Measurements from ENCODE around the gene CACNA2D3. TPM values are rescaled to one million over a fixed set of nuclear protein-coding genes. Genes with fewer than 3 reads are reported as not detected.

The CACNA2D3 gene
- total RNA-seq, 1 donor from 2014 or later, result 0.29 TPM

DNA sequence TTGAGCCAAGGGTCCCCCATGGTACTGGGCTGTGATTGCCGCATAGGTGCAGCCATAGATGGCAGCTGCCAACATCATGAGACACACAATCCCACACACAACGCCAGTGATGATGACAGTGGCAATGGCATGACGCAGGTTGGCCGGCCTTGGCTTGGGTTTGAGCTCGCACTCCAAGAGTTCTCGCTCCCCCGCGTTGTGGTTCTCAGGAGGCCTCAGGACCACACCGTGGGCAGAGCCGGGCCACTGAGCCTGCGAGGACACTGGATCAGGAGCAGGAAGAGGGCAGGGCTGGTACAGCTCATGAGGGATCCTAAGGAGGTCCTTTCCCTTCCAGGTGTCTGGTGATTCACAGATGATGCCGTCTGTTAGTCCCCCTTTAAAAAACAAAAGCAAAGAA, 796.2 kb downstream of the CACNA2D3 start:
- no peaks in the 10 kb centered on the region for H3K9me3 Mint-ChIP-seq (ENCODE audit: low read depth)
- no peak overlapping the region for H3K27ac Mint-ChIP-seq
- no peak for DNase-seq (ENCODE audit: low spot score, unreplicated experiment)
- no peak overlapping the region for H3K4me3 Mint-ChIP-seq (ENCODE audit: low read depth)
- TF ChIP-seq, protein P1, sequence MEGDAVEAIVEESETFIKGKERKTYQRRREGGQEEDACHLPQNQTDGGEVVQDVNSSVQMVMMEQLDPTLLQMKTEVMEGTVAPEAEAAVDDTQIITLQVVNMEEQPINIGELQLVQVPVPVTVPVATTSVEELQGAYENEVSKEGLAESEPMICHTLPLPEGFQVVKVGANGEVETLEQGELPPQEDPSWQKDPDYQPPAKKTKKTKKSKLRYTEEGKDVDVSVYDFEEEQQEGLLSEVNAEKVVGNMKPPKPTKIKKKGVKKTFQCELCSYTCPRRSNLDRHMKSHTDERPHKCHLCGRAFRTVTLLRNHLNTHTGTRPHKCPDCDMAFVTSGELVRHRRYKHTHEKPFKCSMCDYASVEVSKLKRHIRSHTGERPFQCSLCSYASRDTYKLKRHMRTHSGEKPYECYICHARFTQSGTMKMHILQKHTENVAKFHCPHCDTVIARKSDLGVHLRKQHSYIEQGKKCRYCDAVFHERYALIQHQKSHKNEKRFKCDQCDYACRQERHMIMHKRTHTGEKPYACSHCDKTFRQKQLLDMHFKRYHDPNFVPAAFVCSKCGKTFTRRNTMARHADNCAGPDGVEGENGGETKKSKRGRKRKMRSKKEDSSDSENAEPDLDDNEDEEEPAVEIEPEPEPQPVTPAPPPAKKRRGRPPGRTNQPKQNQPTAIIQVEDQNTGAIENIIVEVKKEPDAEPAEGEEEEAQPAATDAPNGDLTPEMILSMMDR (IDR thresholded peaks at IDR 0.05; ENCODE audit: unreplicated experiment), result no peak
- H3K4me1 Mint-ChIP-seq (ENCODE audit: low read depth), result no peaks in the 10 kb centered on the region
- H3K27me3 Mint-ChIP-seq, result no peaks in the 10 kb centered on the region
- H3K36me3 Mint-ChIP-seq (ENCODE audit: insufficient read depth), result no peaks in the 10 kb centered on the region

DNA sequence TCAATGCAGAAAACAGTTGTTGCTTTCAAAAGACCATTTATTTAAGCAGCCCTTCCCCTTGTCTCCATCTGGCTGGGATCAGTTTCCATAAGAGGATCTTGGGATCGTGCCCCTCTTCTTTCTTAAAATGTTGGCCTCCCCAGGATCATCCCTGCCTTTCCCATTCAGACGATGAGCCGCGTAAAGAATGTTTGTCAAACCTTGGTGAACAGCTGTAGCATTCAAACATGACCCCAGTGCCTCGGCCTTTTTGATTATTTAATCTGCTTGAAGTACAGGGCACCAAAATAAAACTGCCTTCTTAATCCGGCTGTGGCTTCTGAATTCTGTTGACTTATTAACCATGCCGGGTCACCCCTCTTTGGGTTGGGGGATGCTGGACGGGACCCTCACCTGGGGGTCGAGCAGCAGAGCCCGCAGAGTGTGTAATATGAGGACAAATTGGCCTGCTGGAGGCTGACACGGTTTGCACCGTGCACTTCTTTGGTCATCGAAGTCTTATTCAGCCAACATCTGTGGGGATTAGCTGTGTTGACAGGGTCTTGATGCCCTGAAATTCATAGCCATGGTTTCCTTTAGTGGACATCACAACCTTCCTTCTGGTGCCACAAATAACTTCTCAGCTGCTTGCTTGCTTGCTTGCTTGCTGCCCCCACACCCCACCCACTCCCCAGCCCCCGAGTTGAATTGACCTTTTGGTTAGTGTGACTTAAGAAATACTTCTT, 805.9 kb downstream of the CACNA2D3 start, which contains the start of gene LRTM1:
LRTM1 (minus strand) TSS at position 14 of the 725 bp plus-strand sequence. CDS start 148 bp downstream, outside the sequence.
- H3K36me3 Mint-ChIP-seq (ENCODE audit: insufficient read depth), result no peaks in the 10 kb centered on the region
- no peak for DNase-seq (ENCODE audit: low spot score, unreplicated experiment)
- no peak within 1 kb of the TSS for H3K4me3 Mint-ChIP-seq (ENCODE audit: low read depth)
- H3K4me1 Mint-ChIP-seq (ENCODE audit: low read depth), result no peaks in the 10 kb centered on the region
- no peak within 1 kb of the TSS for H3K27ac Mint-ChIP-seq
- no peaks in the 10 kb centered on the region for H3K9me3 Mint-ChIP-seq (ENCODE audit: low read depth)
- TF ChIP-seq, protein P1 (IDR thresholded peaks at IDR 0.05; ENCODE audit: unreplicated experiment), result no peak
- peaks cover 3% of the 10 kb centered on the region for H3K27me3 Mint-ChIP-seq

DNA sequence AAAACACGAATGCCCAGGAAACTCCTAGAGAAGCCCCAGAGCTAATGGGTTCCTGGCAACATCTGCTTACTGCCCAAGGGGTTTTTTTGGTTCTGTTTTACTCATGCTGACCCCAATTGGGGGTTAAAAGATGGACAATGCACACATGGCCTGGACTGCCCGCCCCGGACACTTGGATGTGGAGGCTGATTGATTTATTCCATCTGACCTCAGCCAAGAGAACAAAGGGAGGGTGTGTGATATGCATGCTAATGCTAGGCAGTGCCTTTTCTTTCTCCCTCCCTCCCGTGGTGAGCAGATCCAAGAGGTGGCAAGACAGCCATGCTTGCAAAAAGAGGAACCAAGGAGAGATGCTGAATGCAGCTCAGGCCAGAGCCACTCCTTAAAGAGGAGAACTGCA, 808.8 kb downstream of the CACNA2D3 start:
- Mint-ChIP-seq H3K4me1 (ENCODE audit: low read depth) (no peaks in the 10 kb centered on the region), H3K36me3 (ENCODE audit: insufficient read depth) (no peaks in the 10 kb centered on the region), H3K27me3 (no peaks in the 10 kb centered on the region), H3K27ac (no peak overlapping the region), H3K9me3 (ENCODE audit: low read depth) (no peaks in the 10 kb centered on the region), H3K4me3 (ENCODE audit: low read depth) (no peak overlapping the region)
- DNase-seq (ENCODE audit: low spot score, unreplicated experiment), result no peak
- TF ChIP-seq, protein P1 (IDR thresholded peaks at IDR 0.05; ENCODE audit: unreplicated experiment), result no peak

DNA sequence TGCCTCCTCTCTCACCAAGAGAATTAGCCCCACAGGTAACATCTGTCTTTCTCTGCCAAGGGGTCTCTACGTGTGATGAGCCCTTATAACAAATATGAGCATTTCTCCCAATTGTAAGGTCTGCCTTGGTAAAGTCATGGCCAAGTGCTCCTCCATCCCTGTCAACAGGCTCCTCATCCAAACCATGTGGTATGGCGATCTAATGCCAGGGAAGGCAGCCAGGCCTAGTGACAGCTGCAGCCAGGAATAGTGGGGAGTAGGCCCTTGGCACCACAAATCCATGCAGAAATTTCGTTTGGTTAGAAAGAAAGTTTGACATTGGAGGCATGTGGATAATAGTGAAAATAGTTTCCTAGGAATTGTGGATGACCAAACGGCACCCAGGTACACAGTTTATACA, 810.3 kb downstream of the CACNA2D3 start:
- Mint-ChIP-seq H3K27ac (no peak overlapping the region), H3K36me3 (ENCODE audit: insufficient read depth) (no peaks in the 10 kb centered on the region), H3K4me1 (ENCODE audit: low read depth) (no peaks in the 10 kb centered on the region), H3K4me3 (ENCODE audit: low read depth) (no peak overlapping the region), H3K9me3 (ENCODE audit: low read depth) (no peaks in the 10 kb centered on the region), H3K27me3 (peaks cover 3% of the 10 kb centered on the region)
- no peak for DNase-seq (ENCODE audit: low spot score, unreplicated experiment)
- TF ChIP-seq, protein P1 (IDR thresholded peaks at IDR 0.05; ENCODE audit: unreplicated experiment), result no peak

DNA sequence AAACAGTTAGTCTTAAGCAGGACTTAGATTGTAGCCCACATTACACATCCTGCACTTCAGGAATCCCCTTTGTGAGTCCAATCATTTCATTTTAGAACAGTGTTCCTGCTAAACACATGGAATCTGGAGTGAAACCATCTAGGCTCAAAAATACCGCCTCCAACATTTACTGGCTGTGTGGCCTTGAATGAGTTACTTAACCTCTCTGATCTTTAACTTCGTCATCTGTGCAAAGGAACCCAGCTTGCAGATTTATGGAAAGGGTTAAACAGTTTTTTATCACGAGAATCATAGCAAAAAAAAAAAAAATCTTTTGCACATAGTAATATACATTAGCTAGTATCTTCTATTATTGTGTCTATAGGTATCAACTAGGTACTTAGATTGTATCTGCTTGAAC, 813.5 kb downstream of the CACNA2D3 start:
- DNase-seq (ENCODE audit: low spot score, unreplicated experiment), result no peak
- no peaks in the 10 kb centered on the region for H3K9me3 Mint-ChIP-seq (ENCODE audit: low read depth)
- H3K36me3 Mint-ChIP-seq (ENCODE audit: insufficient read depth), result no peaks in the 10 kb centered on the region
- TF ChIP-seq, protein P1 (IDR thresholded peaks at IDR 0.05; ENCODE audit: unreplicated experiment), result no peak
- H3K27ac Mint-ChIP-seq, result no peak overlapping the region
- no peak overlapping the region for H3K4me3 Mint-ChIP-seq (ENCODE audit: low read depth)
- peaks cover 3% of the 10 kb centered on the region for H3K27me3 Mint-ChIP-seq
- no peaks in the 10 kb centered on the region for H3K4me1 Mint-ChIP-seq (ENCODE audit: low read depth)
